ENCODE measurements around the gene EDN1. TPM values are rescaled to one million over a fixed set of nuclear protein-coding genes. Genes with fewer than 3 reads are reported as not detected.
A peak's percentile ranks its signal among the peaks of the same experiment; 100 is the strongest.

EDN1 gene
- total RNA-seq, 2 donors from 2014 or later: 2.7 to 25.4 TPM

GRCh38 chr6:12335717-12336116 is 45.6 kb downstream of the EDN1 start:
- DNase-seq: no peak
- intact Hi-C loops (cut with DNase I): no loop called here
- ATAC-seq: no peak

GRCh38 chr6:12336121-12336971 is 46.2 kb downstream of the EDN1 start:
- DNase-seq (no peak), ATAC-seq (no peak)
- intact Hi-C loops (cut with DNase I): no loop called here

DNA sequence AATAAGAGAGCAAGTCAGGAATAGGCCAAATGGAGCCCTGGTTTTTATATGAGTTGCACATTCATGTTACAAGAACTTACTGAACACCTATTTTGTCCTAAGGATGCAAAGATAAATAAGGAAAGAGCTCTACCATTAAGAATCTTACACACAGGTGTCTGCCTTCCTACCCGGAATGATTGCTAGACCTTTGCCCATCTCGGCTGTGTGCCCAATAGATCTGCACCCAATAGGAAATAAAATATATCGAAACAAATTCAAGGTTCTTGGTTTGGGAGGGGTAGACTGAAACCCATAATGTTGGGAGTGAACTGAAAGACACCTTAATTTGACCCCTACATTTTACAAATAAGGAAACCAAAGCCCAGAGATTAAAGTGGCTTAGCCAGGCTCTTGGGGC is 48.9 kb downstream of the EDN1 start:
- ATAC-seq (no peak), DNase-seq (no peak)
- intact Hi-C loops (cut with DNase I): no loop called here

GRCh38 chr6:12339808-12340487 is 49.8 kb downstream of the EDN1 start:
- no peak for DNase-seq
- intact Hi-C loops (cut with DNase I): no loop called here
- no peak for ATAC-seq

GRCh38 chr6:12340488-12340818 is 50.3 kb downstream of the EDN1 start:
- ATAC-seq: no peak
- DNase-seq: no peak
- intact Hi-C loops (cut with DNase I): no loop called here

GRCh38 chr6:12342664-12343063 is 52.5 kb downstream of the EDN1 start:
- ATAC-seq (no peak), DNase-seq (no peak)
- intact Hi-C loops (cut with DNase I): no loop called here

GRCh38 chr6:12343122-12343439 is 52.9 kb downstream of the EDN1 start:
- intact Hi-C loops (cut with DNase I): no loop called here
- no peak for ATAC-seq
- DNase-seq: no peak

GRCh38 chr6:12343440-12344162 is 53.4 kb downstream of the EDN1 start:
- no peak for DNase-seq
- intact Hi-C loops (cut with DNase I): no loop called here

GRCh38 chr6:12344296-12344695 is 54.1 kb downstream of the EDN1 start:
- intact Hi-C loops (cut with DNase I): no loop called here
- DNase-seq: no peak
- ATAC-seq: no peak

More at GRCh38 chr6:12343440-12344162, 53.4 kb downstream of the EDN1 start:
- no peak for ATAC-seq

- intact Hi-C loops (cut with DNase I): no loop called here
- ATAC-seq: no peak
- no peak for DNase-seq
Measured at GRCh38 chr6:12344961-12345693, 55.0 kb downstream of the EDN1 start.

DNA sequence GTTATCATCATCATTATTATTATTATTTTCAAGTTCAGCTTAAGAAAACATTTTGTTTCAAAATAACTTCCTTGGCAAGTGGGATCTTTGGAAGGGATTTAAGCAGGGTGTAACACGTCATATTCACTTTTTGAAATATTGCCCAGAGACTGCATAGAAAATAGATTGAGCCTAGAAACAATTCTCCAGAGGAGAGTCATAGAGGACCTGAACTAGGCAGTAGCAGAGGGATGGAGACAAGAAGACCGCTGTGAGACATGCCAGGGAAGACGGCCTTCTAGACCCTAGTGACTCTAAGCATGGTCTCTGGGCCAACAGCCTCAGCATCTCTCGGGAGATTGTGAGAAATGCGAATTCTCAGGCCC is 55.5 kb downstream of the EDN1 start:
- intact Hi-C loops (cut with DNase I): no loop called here
- ATAC-seq (peak; percentile 23 to 31), DNase-seq (no peak)

Measured in left cardiac atrium (tissue), 4 donors.